B cell (primary cell): ENCODE data around the gene FIBCD1. TPM values are rescaled to one million over a fixed set of nuclear protein-coding genes. Genes with fewer than 3 reads are reported as not detected.

Experiments
- ATAC-seq: fragments of 200-7000 bp; cut with Tn5 transposase; one replicate; pipeline ENCODE4 v1.10.0; 2021; ENCODE audit warnings: low read depth, mild to moderate bottlenecking, moderate number of reproducible peaks, moderate library complexity
- CTCF ChIA-PET: fragments of 350-600 bp; sonication (Branson Sonifier 250); formaldehyde crosslinking; loops from one replicate; lab custom pipeline; 2021; ENCODE audit warnings: antibody characterized with exemption, inconsistent platforms; lab: Charles Lee
- POLR2A ChIA-PET: fragments of 350-600 bp; sonication (Branson Sonifier 250); formaldehyde crosslinking; loops from one replicate; lab custom pipeline; 2021; ENCODE audit warnings: antibody characterized with exemption; lab: Charles Lee
- DNase-seq: peaks from one replicate; pipeline ENCODE4 v3.0.0; 2013
- H2AFZ ChIP-seq: 2 replicates; pipeline ENCODE4 v1.6.1; 2012; ENCODE audit warnings: mild to moderate bottlenecking, low read depth, low read length; ENCODE audit not compliant: insufficient read depth, poor library complexity, severe bottlenecking
- H3K27ac ChIP-seq, 2 donors: 1 replicate in 1 of 2; 2 replicates in 1 of 2; pipeline ENCODE4 v1.5.1; 2012 to 2013; ENCODE audit warnings: low read length in 2 of 2, mild to moderate bottlenecking in 2 of 2, moderate library complexity in 1 of 2
- H3K27me3 ChIP-seq, 4 experiments: fragments of 200-600 bp in 1 of 4; sonication (generic) in 1 of 4; replicated peaks in 1 of 4; 1 replicate in 2 of 4; 2 replicates in 2 of 4; pipeline versions ENCODE4 v1.6.1 to v1.7.0; 2013 to 2016; ENCODE audit warnings: low read length in 3 of 4, mild to moderate bottlenecking in 2 of 4, mixed read lengths in 1 of 4, moderate library complexity in 1 of 4; ENCODE audit not compliant: insufficient read depth in 4 of 4, control insufficient read depth in 3 of 4; ENCODE audit errors: control extremely low read depth in 1 of 4
- H3K36me3 ChIP-seq, 2 experiments: replicated peaks in 1 of 2; 1 replicate in 1 of 2; 2 replicates in 1 of 2; pipeline versions ENCODE4 v1.6.1 to v1.7.1; 2013; ENCODE audit warnings: low read length in 1 of 2; ENCODE audit not compliant: insufficient read depth in 2 of 2, control insufficient read depth in 1 of 2; ENCODE audit errors: control extremely low read depth in 1 of 2, extremely low read depth in 1 of 2
- H3K4me1 ChIP-seq, 2 donors: fragments of 200-600 bp in 1 of 2; sonication (generic) in 1 of 2; 1 replicate in 1 of 2; 2 replicates in 1 of 2; pipeline versions ENCODE4 v1.5.1 to v1.6.1; 2013 to 2017; ENCODE audit warnings: low read length in 2 of 2; ENCODE audit not compliant: control insufficient read depth in 2 of 2, insufficient read depth in 2 of 2
- H3K4me2 ChIP-seq: replicated peaks from 2 replicates; pipeline ENCODE3; 2012; ENCODE audit warnings: mild to moderate bottlenecking, low read depth, low read length; ENCODE audit not compliant: poor library complexity, severe bottlenecking
- H3K4me3 ChIP-seq, 5 experiments: fragments of 200-600 bp in 1 of 5; sonication (generic) in 1 of 5; 1 replicate in 3 of 5; 2 replicates in 2 of 5; pipeline versions ENCODE4 v1.5.1 to v1.7.0; 2011 to 2016; ENCODE audit warnings: low read length in 4 of 5, mild to moderate bottlenecking in 4 of 5, low read depth in 2 of 5, control low read depth in 1 of 5, moderate library complexity in 1 of 5; ENCODE audit not compliant: insufficient read depth in 1 of 5; ENCODE audit errors: control extremely low read depth in 1 of 5, extremely low read depth in 1 of 5
- H3K79me2 ChIP-seq: fragments of 200-600 bp; sonication (generic); one replicate; pipeline ENCODE4 v1.6.0; 2016; ENCODE audit warnings: low read length; ENCODE audit not compliant: control insufficient read depth, insufficient read depth
- H3K9ac ChIP-seq: fragments of 200-600 bp; sonication (generic); 2 replicates; pipeline ENCODE4 v1.6.1; 2017; ENCODE audit warnings: mild to moderate bottlenecking, low read length, moderate library complexity
- H3K9me3 ChIP-seq, 3 donors: one replicate each; pipeline versions ENCODE4 v1.6.1 to v1.7.1; 2013; ENCODE audit warnings: low read length in 2 of 3; ENCODE audit not compliant: control insufficient read depth in 2 of 3, insufficient read depth in 1 of 3; ENCODE audit errors: control extremely low read depth in 1 of 3
- H4K20me1 ChIP-seq: 2 replicates; pipeline ENCODE4 v1.6.0; 2012; ENCODE audit warnings: mild to moderate bottlenecking, low read length; ENCODE audit not compliant: insufficient read depth, control insufficient read depth, poor library complexity, severe bottlenecking
- H3K27ac Mint-ChIP-seq: one replicate; pipeline ENCODE4 v1.8.0; 2021; ENCODE audit warnings: mixed read lengths
- H3K27me3 Mint-ChIP-seq: one replicate; pipeline ENCODE4 v1.8.0; 2021; ENCODE audit warnings: mixed read lengths
- H3K4me1 Mint-ChIP-seq: one replicate; pipeline ENCODE4 v1.8.0; 2021; ENCODE audit warnings: mixed read lengths
- H3K4me3 Mint-ChIP-seq: one replicate; pipeline ENCODE4 v1.8.0; 2021; ENCODE audit warnings: mixed read lengths
- H3K9me3 Mint-ChIP-seq: one replicate; pipeline ENCODE4 v1.8.0; 2022; ENCODE audit warnings: mixed read lengths; ENCODE audit not compliant: insufficient read depth
- EZH2 ChIP-seq: IDR thresholded peaks from 2 replicates; pipeline ENCODE4 v1.6.1; 2012; ENCODE audit warnings: borderline replicate concordance, low read depth, mild to moderate bottlenecking, moderate library complexity, low read length; ENCODE audit not compliant: insufficient read depth, poor library complexity, severe bottlenecking
- WGBS: methylation state at CpG from one replicate; pipeline ENCODE4 v1.1.5; 2013; ENCODE audit warnings: missing lambda C conversion rate; ENCODE audit not compliant: insufficient coverage; 5-methylcytosine and 5-hydroxymethylcytosine counted together
- intact Hi-C: fragments of 100-400 bp; cut with micrococcal nuclease; formaldehyde crosslinking; loops from one replicate; pipeline ENCODE4 v1.10.0; 2022
- polyA plus RNA-seq: library from polyadenylated mRNA; depleted of rRNA; stranded (reverse); fragments of >200 nt; gene quantifications from 2 replicates; pipeline ENCODE4 v1.2.3, GENCODE V29; 2012
- total RNA-seq, 2 donors: library from RNA; stranded (reverse); fragments of 120-200 nt in 1 of 2; gene quantifications; 1 replicate in 1 of 2; 2 replicates in 1 of 2; pipeline versions ENCODE4 v1.2.3 to v1.2.4, GENCODE V29; 2013 to 2022
- TF ChIP-seq, protein P1 (sequence below): fragments of 200-600 bp; IDR thresholded peaks from one replicate; pipeline ENCODE4 v1.8.0; 2022; ENCODE audit warnings: antibody characterized with exemption, mild to moderate bottlenecking

The FIBCD1 gene
- total and polyA plus RNA-seq, 2 donors (not counting 1 experiment from before 2014, with no cell fraction given), result not detected

DNA sequence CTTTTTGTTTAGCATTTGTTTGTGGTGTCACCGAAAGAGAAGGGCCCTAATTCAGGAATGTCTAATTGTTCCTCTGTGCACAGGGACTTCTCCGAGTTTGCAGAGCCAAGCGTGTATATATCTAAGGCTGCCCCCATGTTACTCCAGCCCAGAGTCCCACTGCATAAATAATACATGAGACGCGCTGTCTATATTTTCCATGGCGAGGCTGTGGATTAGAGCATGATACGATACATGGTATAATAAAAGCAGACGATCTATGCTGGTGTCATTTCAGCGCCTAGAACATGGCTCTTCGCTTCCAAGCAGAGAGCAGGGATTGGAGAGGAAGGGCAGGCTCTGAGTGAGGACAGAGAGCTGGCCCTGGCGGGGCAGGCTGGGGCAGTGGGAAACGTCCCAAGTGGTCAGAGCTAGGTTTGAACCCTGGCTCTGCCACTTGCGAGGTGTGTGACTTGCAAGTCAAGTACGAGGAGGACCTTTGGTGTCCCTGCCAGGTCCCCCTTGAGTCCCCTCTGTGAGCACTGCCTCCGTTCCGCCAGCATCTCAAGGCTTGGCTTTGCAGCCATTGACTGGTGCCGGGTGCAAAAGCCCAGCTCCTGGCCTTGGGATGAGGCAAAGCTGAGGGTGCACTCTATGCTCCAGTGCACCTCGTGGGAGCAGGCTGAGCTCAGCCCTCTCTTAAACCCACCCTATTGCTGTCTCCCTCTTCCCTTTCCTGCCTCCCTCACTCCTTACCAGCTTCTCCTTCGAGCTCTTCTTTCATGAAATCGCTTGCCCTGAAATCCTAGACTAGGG, 40.7 kb upstream of the FIBCD1 start:
- POLR2A ChIA-PET, result interaction anchor here (0.7 kb wide), 1 partner anchor 273 kb away, joined by 6 read pairs; no protein-coding TSS in a partner anchor
- Histone ChIP-seq H3K79me2 (no peaks in the 10 kb centered on the region), H2AFZ (no peak overlapping the region), H3K36me3 (no peaks in the 10 kb centered on the region), H3K9ac (no peak overlapping the region), H3K27ac (no peak overlapping the region), H3K4me3 (no peak overlapping the region), H3K27me3 (no peaks in the 10 kb centered on the region), H3K4me2 (no peak overlapping the region), H3K4me1 (no peaks in the 10 kb centered on the region), H3K9me3 (no peaks in the 10 kb centered on the region), H4K20me1 (no peaks in the 10 kb centered on the region)
- CTCF ChIA-PET, result no interaction called here
- Mint-ChIP-seq H3K9me3 (no peaks in the 10 kb centered on the region), H3K4me3 (no peak overlapping the region), H3K27ac (no peak overlapping the region), H3K27me3 (peaks cover 10% of the 10 kb centered on the region), H3K4me1 (no peaks in the 10 kb centered on the region)
- 94% methylated on average over 17 of the region's 20 CpGs for WGBS
- ATAC-seq, result no peak
- intact Hi-C loops, result no loop called here
- no peak for DNase-seq
- no peak for TF ChIP-seq EZH2
- TF ChIP-seq, protein P1, sequence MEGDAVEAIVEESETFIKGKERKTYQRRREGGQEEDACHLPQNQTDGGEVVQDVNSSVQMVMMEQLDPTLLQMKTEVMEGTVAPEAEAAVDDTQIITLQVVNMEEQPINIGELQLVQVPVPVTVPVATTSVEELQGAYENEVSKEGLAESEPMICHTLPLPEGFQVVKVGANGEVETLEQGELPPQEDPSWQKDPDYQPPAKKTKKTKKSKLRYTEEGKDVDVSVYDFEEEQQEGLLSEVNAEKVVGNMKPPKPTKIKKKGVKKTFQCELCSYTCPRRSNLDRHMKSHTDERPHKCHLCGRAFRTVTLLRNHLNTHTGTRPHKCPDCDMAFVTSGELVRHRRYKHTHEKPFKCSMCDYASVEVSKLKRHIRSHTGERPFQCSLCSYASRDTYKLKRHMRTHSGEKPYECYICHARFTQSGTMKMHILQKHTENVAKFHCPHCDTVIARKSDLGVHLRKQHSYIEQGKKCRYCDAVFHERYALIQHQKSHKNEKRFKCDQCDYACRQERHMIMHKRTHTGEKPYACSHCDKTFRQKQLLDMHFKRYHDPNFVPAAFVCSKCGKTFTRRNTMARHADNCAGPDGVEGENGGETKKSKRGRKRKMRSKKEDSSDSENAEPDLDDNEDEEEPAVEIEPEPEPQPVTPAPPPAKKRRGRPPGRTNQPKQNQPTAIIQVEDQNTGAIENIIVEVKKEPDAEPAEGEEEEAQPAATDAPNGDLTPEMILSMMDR, result no peak

DNA sequence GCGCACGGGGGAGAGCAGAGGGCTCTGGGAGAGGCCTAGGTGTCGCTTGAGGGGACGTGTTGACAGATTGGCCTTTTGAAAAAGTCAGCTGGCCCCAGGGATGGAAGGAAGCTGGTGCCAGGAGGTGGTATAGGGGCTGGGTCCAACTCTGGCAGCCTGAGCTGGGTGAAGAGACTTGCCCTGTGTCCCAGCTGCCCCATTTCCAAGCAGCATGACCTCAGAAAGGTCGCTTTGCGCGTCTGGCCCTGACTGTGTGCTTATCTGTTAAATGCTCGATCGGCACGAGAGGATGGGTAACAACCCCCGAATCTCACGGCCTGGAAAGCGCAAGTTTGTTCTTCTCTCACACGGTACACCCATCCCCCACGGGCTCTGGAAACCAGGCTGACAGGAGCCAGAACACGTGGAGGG, 38.8 kb upstream of the FIBCD1 start:
- TF ChIP-seq, protein P1, result no peak
- TF ChIP-seq EZH2, result no peak
- Histone ChIP-seq H3K9me3 (no peaks in the 10 kb centered on the region), H3K4me2 (no peak overlapping the region), H2AFZ (no peak overlapping the region), H3K36me3 (no peaks in the 10 kb centered on the region), H3K4me3 (no peak overlapping the region), H3K27ac (no peak overlapping the region), H3K27me3 (peaks cover 0 to 5% (median 0%) of the 10 kb centered on the region in 4 experiments), H3K4me1 (no peaks in the 10 kb centered on the region), H3K9ac (no peak overlapping the region), H3K79me2 (no peaks in the 10 kb centered on the region), H4K20me1 (no peaks in the 10 kb centered on the region)
- intact Hi-C loops, result no loop called here
- 90% methylated on average over 16 of the region's 16 CpGs for WGBS
- ATAC-seq (no peak), DNase-seq (no peak)
- H3K27ac Mint-ChIP-seq, result no peak overlapping the region
- H3K4me3 Mint-ChIP-seq, result no peak overlapping the region
- no peaks in the 10 kb centered on the region for H3K9me3 Mint-ChIP-seq
- peaks cover 15% of the 10 kb centered on the region for H3K27me3 Mint-ChIP-seq
- CTCF ChIA-PET, result no interaction called here
- POLR2A ChIA-PET, result no interaction called here
- no peaks in the 10 kb centered on the region for H3K4me1 Mint-ChIP-seq
